GM12891 (cell line): Measurements from ENCODE around the gene EEFSEC.

Source experiments
- DNase-seq: peaks from one replicate; pipeline ENCODE4 v3.0.0; 2011; ENCODE audit warnings: low spot score; ENCODE audit not compliant: insufficient read length
- FAIRE-seq: peaks from 2 replicates; lab custom pipeline; 2011; peaks lifted over from hg19 to GRCh38; lab: Jason Lieb, UNC
- PAX5 ChIP-seq: IDR thresholded peaks from 2 replicates; pipeline ENCODE4 v1.6.1; 2011; ENCODE audit warnings: low read length, moderate library complexity, mild to moderate bottlenecking; ENCODE audit not compliant: insufficient read depth, severe bottlenecking
- POLR2A ChIP-seq: IDR thresholded peaks from 2 replicates; pipeline ENCODE4 v1.6.1; 2011; ENCODE audit warnings: low read depth, low read length, control low read depth
- POLR2AphosphoS5 ChIP-seq: IDR thresholded peaks from 2 replicates; pipeline ENCODE4 v1.6.1; 2011; ENCODE audit warnings: low read depth, low read length, control low read depth
- POU2F2 ChIP-seq: IDR thresholded peaks from 2 replicates; pipeline ENCODE4 v1.6.1; 2011; ENCODE audit warnings: low read depth, mild to moderate bottlenecking, control low read depth, low read length, moderate library complexity
- SPI1 ChIP-seq: IDR thresholded peaks from 2 replicates; pipeline ENCODE4 v1.6.1; 2011; ENCODE audit warnings: low read depth, low read length, control low read depth
- TAF1 ChIP-seq: IDR thresholded peaks from 2 replicates; pipeline ENCODE4 v1.6.1; 2011; ENCODE audit warnings: low read depth, low read length, control low read depth

The EEFSEC gene

GRCh38 chr3:128195369-128195768 lies 42.1 kb downstream of the EEFSEC start:
- FAIRE-seq = no peak
- DNase-seq = no peak
- TF ChIP-seq PAX5 = no peak
- TF ChIP-seq SPI1 = no peak
- no peak for TF ChIP-seq POU2F2
- TF ChIP-seq POLR2A = no peak
- TF ChIP-seq TAF1 = no peak

- DNase-seq = no peak
- TF ChIP-seq SPI1 (peak; percentile 54), PAX5 (no peak)
- no peak for FAIRE-seq
These were observed 42.5 kb downstream of the EEFSEC start for GRCh38 chr3:128195802-128196201.

GRCh38 chr3:128196647-128197046 lies 43.4 kb downstream of the EEFSEC start:
- TF ChIP-seq POLR2A (no peak), PAX5 (no peak), SPI1 (no peak), TAF1 (no peak), POU2F2 (no peak), POLR2AphosphoS5 (no peak)
- DNase-seq = no peak
- no peak for FAIRE-seq

- FAIRE-seq (no peak), DNase-seq (no peak)
- TF ChIP-seq TAF1 (no peak), POLR2A (no peak), SPI1 (no peak), POU2F2 (no peak), POLR2AphosphoS5 (no peak), PAX5 (no peak)
These were observed 44.6 kb downstream of the EEFSEC start for GRCh38 chr3:128197855-128198254.

- TF ChIP-seq POLR2AphosphoS5 (no peak), SPI1 (no peak), PAX5 (no peak), TAF1 (no peak), POLR2A (no peak), POU2F2 (no peak)
- no peak for FAIRE-seq
These were observed 45.0 kb downstream of the EEFSEC start for GRCh38 chr3:128198313-128198712.

GRCh38 chr3:128199110-128199509 lies 45.8 kb downstream of the EEFSEC start:
- FAIRE-seq = no peak
- no peak for DNase-seq
- no peak for TF ChIP-seq POLR2A
- TF ChIP-seq SPI1 = no peak
- TF ChIP-seq TAF1 = no peak
- TF ChIP-seq PAX5 = no peak
- TF ChIP-seq POU2F2 = no peak
- no peak for TF ChIP-seq POLR2AphosphoS5

More at GRCh38 chr3:128198313-128198712, 45.0 kb downstream of the EEFSEC start:
- DNase-seq = no peak

GRCh38 chr3:128201158-128201755 lies 48.0 kb downstream of the EEFSEC start:
- DNase-seq (no peak), FAIRE-seq (no peak)
- TF ChIP-seq TAF1 (no peak), POU2F2 (no peak), PAX5 (no peak)

- no peak for TF ChIP-seq POU2F2
- no peak for TF ChIP-seq TAF1
- TF ChIP-seq PAX5 = no peak
- FAIRE-seq (no peak), DNase-seq (no peak)
These were observed 49.9 kb downstream of the EEFSEC start for GRCh38 chr3:128203169-128203568.

GRCh38 chr3:128205558-128206145 lies 52.4 kb downstream of the EEFSEC start:
- TF ChIP-seq POLR2A (no peak), POU2F2 (no peak), TAF1 (no peak), POLR2AphosphoS5 (no peak), PAX5 (no peak), SPI1 (no peak)
- DNase-seq (no peak), FAIRE-seq (no peak)

- TF ChIP-seq POU2F2 = no peak
- TF ChIP-seq POLR2AphosphoS5 = no peak
- no peak for TF ChIP-seq PAX5
- no peak for TF ChIP-seq SPI1
- no peak for TF ChIP-seq TAF1
- no peak for TF ChIP-seq POLR2A
- FAIRE-seq (no peak), DNase-seq (no peak)
These were observed 54.7 kb downstream of the EEFSEC start for GRCh38 chr3:128207951-128208350.

- TF ChIP-seq PAX5 (no peak), POLR2AphosphoS5 (no peak), TAF1 (no peak), SPI1 (no peak), POLR2A (no peak), POU2F2 (no peak)
- no peak for FAIRE-seq
- DNase-seq = no peak
These were observed 57.4 kb downstream of the EEFSEC start for GRCh38 chr3:128210711-128211110.
